NT2/D1 (cell line): Measurements from ENCODE around the gene FGF19.

Experiments used
- SUZ12 ChIP-seq: IDR thresholded peaks from 2 replicates; pipeline ENCODE4 v1.6.1; 2011; ENCODE audit not compliant: insufficient read length, insufficient read depth; ENCODE audit errors: extremely low read depth
- YY1 ChIP-seq: IDR thresholded peaks from 2 replicates; pipeline ENCODE4 v1.6.1; 2011; ENCODE audit not compliant: insufficient read length, insufficient read depth
- ZNF274 ChIP-seq: IDR thresholded peaks from 2 replicates; pipeline ENCODE4 v1.6.1; 2011; ENCODE audit warnings: mild to moderate bottlenecking, low read depth, low read length

GRCh38 chr11:69698362-69698761 is 5.5 kb downstream of the FGF19 start:
- no peak for TF ChIP-seq YY1
- no peak for TF ChIP-seq ZNF274
- no peak for TF ChIP-seq SUZ12
